ENCODE results near the gene CCN6. TPM values are rescaled to one million over a fixed set of nuclear protein-coding genes. Genes with fewer than 3 reads are reported as not detected.
"Not testable (repeated sequence)": the region's sequence is repeated elsewhere in the genome, so short reads cannot be mapped to it uniquely, and the experiment has no call there.

The CCN6 gene
- total RNA-seq, 2 experiments from 2014 or later, result 0.70 TPM; not detected in 1

DNA sequence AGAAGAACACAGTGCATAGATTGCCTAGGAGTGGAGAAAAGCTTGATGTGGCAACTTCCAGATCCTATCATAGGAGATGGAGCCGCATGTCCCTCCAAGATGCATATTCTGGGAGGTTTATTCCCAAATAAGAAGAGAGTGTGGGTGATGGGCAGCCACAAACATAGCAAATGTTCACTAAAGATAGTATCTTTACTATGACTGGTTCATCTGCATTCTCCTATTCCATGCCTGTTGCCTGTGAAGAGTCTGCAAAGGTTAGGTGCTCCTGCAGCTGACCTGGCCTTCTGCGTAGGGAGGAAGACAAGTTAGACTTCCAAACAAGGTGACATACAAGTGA lies 14.5 kb upstream of the CCN6 start:
- POLR2A ChIA-PET, result no interaction called here
- H3K9me3 Mint-ChIP-seq, result no peaks in the 10 kb centered on the region
- CTCF ChIA-PET, result interaction anchor here (1.9 to 13.5 kb wide), 4 partner anchors 11 to 330 kb away, joined by 8 to 193 read pairs (median 36); partner anchors contain the start of gene FYN
- no peak overlapping the region for H3K4me3 Mint-ChIP-seq
- no peaks in the 10 kb centered on the region for H3K36me3 Mint-ChIP-seq
- intact Hi-C loops (cut with micrococcal nuclease), result no loop called here
- H3K4me1 Mint-ChIP-seq (ENCODE audit: low read depth), result peaks cover 59% of the 10 kb centered on the region
- H3K27me3 Mint-ChIP-seq, result no peaks in the 10 kb centered on the region
- no peak overlapping the region for H3K27ac Mint-ChIP-seq
- DNase-seq, result no peak

DNA sequence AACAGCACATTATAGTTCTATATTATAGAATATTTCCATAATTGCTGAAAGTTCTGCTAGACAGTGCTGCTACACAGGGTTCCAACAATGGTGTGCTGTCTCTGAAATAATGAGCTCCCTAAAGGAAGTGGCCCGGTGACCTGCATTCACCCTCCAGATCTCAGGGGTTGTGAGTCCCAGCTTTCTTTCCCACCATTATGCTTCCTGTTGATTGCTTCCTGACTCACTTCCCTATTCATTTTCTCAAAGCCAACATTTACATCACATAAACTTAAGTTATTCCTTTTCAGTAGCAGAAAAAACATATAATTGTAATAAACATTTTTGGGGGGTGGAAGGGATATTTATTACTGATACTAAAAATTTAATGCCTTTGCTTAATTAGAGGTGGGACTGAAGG lies 12.9 kb upstream of the CCN6 start:
- Mint-ChIP-seq H3K36me3 (no peaks in the 10 kb centered on the region), H3K27me3 (no peaks in the 10 kb centered on the region), H3K27ac (no peak overlapping the region), H3K4me1 (ENCODE audit: low read depth) (peaks cover 51% of the 10 kb centered on the region), H3K4me3 (no peak overlapping the region), H3K9me3 (no peaks in the 10 kb centered on the region)
- POLR2A ChIA-PET, result no interaction called here
- CTCF ChIA-PET, result interaction anchor here (1.0 to 13.5 kb wide), 8 partner anchors 10 to 782 kb away, joined by 3 to 193 read pairs (median 24); partner anchors contain the start of gene FYN
- DNase-seq, result no peak
- intact Hi-C loops (cut with micrococcal nuclease), result loop anchor here (5.0 kb wide), 2 partner anchors 634 to 1029 kb away; no protein-coding TSS in a partner anchor

DNA sequence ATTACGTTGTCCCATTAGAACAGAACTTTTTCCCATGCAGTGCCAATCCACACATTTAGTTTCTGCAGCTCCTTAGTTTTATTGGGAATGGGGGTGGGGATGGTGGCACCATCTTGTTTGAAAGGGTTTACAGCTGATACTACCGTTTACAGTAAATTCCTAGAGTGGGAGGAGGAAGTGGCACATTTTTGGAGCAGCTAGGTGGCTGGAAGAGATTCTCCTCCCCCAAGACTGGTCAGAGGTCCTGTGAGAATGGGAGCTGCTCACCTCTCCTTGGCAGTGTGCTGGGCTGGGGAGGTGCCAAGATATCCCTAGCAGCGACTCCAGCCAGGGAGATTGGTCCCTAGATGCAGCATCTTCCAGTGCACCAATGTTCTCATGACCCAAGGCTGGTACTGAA lies 12.4 kb upstream of the CCN6 start:
- Mint-ChIP-seq H3K27ac (peak overlapping the region; percentile 96), H3K4me3 (no peak overlapping the region), H3K36me3 (no peaks in the 10 kb centered on the region), H3K27me3 (no peaks in the 10 kb centered on the region), H3K4me1 (ENCODE audit: low read depth) (peaks cover 45% of the 10 kb centered on the region), H3K9me3 (no peaks in the 10 kb centered on the region)
- ChIA-PET POLR2A (interaction anchor here (2.3 kb wide), 1 partner anchor 25 kb away, joined by 13 read pairs; no protein-coding TSS in a partner anchor), CTCF (interaction anchor here (0.6 to 13.5 kb wide), 20 partner anchors 9 to 796 kb away, joined by 3 to 193 read pairs (median 7); partner anchors contain the start of genes CCN6, FYN and TRAF3IP2)
- DNase-seq, result no peak
- intact Hi-C loops (cut with micrococcal nuclease), result loop anchor here (5.0 kb wide), 2 partner anchors 634 to 1029 kb away; no protein-coding TSS in a partner anchor

DNA sequence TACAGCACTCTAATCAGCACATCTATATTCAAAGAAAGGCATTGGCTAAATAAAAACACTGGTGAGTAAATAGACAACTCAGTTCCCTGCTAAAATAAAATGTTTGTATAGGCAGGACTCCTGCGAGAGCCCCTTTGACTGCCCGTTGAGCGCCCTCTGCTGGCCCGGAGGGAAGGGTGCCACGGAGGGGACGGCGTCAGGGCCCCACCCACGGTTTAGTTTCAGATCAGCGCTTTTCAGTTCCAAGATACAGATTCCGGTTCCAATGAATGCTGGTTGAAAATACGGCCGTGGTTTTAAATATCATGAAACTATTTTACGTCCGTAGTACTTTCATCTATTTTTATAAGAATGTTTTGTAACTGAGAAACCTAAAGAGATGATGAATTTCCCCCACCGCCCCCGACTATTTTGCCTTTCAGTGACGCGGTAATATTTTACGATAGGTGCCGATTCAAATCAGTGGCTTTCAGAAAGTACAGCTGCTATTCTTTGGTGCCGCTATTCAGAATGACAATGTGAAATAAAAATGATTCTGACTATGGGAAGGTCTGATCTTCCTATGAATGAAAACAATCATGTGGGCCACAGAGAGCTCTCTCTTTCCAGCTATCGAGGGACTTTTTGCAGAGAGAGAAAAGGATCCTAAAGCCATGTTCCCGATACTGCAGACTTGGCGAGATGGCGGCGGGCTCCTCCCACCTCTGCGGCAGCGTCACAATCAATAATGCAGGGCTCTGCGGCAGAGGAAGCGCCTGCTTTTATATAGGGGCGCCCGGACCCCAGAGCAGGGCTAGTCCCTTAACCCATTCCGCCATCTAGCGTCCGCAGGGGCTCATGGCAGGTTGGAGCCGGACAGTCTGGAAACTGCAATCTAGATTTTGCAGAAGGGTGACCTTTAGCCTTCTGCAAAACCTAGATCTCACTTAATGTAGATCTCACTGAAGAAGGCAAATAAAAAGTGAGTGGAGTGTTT lies 10.6 kb upstream of the CCN6 start:
- no peaks in the 10 kb centered on the region for H3K9me3 Mint-ChIP-seq
- peak overlapping the region; percentile 84 for H3K4me3 Mint-ChIP-seq
- intact Hi-C loops (cut with micrococcal nuclease), result loop anchor here (1.0 to 5.0 kb wide), 16 partner anchors 15 to 1031 kb away; partner anchors contain the start of genes FAM229B, TRAF3IP2 and TUBE1
- peaks cover 41% of the 10 kb centered on the region for H3K4me1 Mint-ChIP-seq (ENCODE audit: low read depth)
- H3K27me3 Mint-ChIP-seq, result no peaks in the 10 kb centered on the region
- no peaks in the 10 kb centered on the region for H3K36me3 Mint-ChIP-seq
- H3K27ac Mint-ChIP-seq, result peak overlapping the region; percentile 96
- ChIA-PET CTCF (interaction anchor here (0.6 to 13.5 kb wide), 67 partner anchors 8 to 784 kb away, joined by 3 to 193 read pairs (median 4); partner anchors contain the start of genes CCN6, FAM229B, FYN and TRAF3IP2), POLR2A (interaction anchor here (0.7 to 2.3 kb wide), 7 partner anchors 27 to 1085 kb away, joined by 3 to 13 read pairs (median 3); partner anchors contain the start of gene GTF3C6)
- peak; percentile 94 for DNase-seq

DNA sequence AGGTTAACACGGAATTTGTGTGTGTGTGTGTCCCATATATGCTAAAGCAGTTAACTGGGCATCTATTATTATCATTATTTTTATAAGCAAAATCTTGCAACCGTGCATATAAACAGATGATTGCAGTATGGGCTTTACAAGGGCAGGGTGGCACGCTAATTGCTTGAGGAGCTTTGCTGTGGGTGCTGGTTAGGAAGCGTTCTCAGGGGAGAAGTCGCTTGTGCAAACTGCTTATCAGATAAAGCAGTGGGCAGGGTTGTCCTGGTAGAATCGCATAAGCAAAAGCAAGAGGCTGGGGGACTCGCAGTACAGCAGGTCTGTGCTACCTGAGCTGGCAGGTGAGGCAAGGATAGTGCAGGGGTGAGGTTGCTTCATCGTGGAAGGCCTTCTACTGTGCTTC lies 9.7 kb upstream of the CCN6 start:
- intact Hi-C loops (cut with micrococcal nuclease), result loop anchor here (5.0 kb wide), 2 partner anchors 637 to 1032 kb away; no protein-coding TSS in a partner anchor
- peak overlapping the region; percentile 84 for H3K4me3 Mint-ChIP-seq
- H3K9me3 Mint-ChIP-seq, result no peaks in the 10 kb centered on the region
- peak overlapping the region; percentile 96 for H3K27ac Mint-ChIP-seq
- no peak for DNase-seq
- CTCF ChIA-PET, result interaction anchor here (0.6 to 13.5 kb wide), 15 partner anchors 9 to 785 kb away, joined by 3 to 193 read pairs (median 6); partner anchors contain the start of genes FAM229B, TRAF3IP2 and TUBE1
- H3K36me3 Mint-ChIP-seq, result no peaks in the 10 kb centered on the region
- POLR2A ChIA-PET, result no interaction called here
- H3K4me1 Mint-ChIP-seq (ENCODE audit: low read depth), result peaks cover 43% of the 10 kb centered on the region
- H3K27me3 Mint-ChIP-seq, result no peaks in the 10 kb centered on the region

DNA sequence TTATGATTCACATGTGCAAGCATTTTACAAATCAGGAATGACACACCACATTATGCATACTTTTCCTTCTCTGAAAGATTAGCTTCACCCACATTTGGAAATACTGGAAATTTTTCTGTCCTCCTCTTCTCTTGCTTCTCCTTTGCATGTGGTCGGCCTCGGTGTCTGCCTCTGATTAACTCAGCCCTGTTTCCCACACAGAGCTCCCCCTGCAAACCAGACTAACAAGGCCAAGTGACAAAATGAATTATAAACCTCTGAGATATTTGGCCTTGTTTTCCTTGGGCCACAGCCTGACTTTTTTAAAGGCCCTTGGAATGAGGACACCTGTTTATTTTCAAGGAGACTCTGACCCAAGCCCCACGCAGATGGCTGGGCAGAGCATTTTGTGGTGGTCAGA lies 9.0 kb upstream of the CCN6 start:
- Mint-ChIP-seq H3K9me3 (no peaks in the 10 kb centered on the region), H3K4me3 (no peak overlapping the region), H3K36me3 (no peaks in the 10 kb centered on the region), H3K27me3 (no peaks in the 10 kb centered on the region), H3K27ac (no peak overlapping the region), H3K4me1 (ENCODE audit: low read depth) (peaks cover 39% of the 10 kb centered on the region)
- intact Hi-C loops (cut with micrococcal nuclease), result loop anchor here (5.0 kb wide), 2 partner anchors 638 to 1033 kb away; no protein-coding TSS in a partner anchor
- ChIA-PET POLR2A (no interaction called here), CTCF (interaction anchor here (0.6 to 13.5 kb wide), 12 partner anchors 9 to 786 kb away, joined by 3 to 193 read pairs (median 8); partner anchors contain the start of gene TRAF3IP2)
- no peak for DNase-seq

DNA sequence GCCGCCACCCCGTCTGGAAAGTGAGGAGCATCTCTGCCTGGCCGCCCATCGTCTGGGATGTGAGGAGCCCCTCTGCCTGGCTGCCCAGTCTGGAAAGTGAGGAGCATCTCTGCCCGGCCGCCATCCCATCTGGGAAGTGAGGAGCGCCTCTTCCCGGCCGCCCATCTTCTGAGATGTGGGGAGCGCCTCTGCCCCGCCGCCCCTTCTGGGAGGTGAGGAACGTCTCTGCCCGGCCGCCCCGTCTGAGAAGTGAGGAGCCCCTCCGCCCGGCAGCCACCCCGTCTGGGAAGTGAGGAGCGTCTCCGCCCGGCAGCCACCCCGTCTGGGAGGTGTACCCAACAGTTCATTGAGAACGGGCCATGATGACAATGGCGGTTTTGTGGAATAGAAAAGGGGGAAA lies 6.4 kb upstream of the CCN6 start:
- H3K27me3 Mint-ChIP-seq; CTCF ChIA-PET; intact Hi-C loops (cut with micrococcal nuclease); POLR2A ChIA-PET; H3K36me3 Mint-ChIP-seq; DNase-seq; H3K27ac Mint-ChIP-seq; H3K4me3 Mint-ChIP-seq; H3K9me3 Mint-ChIP-seq: not testable (repeated sequence)
- peaks cover 20% of the 10 kb centered on the region for H3K4me1 Mint-ChIP-seq (ENCODE audit: low read depth)

DNA sequence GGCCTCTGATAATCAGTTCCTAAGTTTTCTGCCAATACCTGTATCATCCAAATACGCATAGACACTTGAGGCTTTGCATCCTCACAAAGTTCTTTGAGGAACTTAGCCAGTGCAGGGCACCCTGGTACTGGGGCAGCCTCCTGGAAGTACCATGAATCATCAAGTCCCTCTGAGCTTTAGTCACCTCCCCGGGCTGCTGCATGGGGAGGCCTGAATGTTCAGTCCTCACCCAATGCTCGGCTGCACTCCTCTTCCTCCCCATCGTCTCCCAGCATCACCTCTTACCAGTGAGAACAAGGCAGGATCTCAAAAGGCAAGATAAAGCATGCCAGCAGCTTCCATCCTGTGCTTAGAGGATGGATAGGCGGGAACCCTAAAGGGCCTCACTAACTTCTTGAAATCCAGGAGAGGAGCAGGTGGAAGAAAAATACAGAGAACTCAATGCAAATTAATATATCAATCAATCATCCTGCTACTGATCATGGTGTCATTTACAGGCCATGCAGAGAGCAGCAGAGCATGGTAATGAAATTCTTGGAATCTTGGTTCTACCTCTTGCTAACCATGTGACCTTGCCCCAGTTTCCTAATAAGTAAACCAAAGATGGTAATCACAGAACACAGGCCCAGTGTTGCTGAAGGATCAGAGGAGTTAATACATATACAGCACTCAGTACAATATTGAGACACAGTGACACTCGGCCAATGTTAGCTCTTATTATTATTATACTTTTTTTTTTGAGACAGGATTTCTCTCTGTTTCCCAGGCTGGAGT lies 4.7 kb upstream of the CCN6 start:
- intact Hi-C loops (cut with micrococcal nuclease), result no loop called here
- Mint-ChIP-seq H3K4me1 (ENCODE audit: low read depth) (peaks cover 11% of the 10 kb centered on the region), H3K27me3 (no peaks in the 10 kb centered on the region), H3K9me3 (no peaks in the 10 kb centered on the region), H3K4me3 (no peak overlapping the region), H3K27ac (no peak overlapping the region), H3K36me3 (no peaks in the 10 kb centered on the region)
- ChIA-PET CTCF (interaction anchor here (0.7 to 2.2 kb wide), 5 partner anchors 37 to 356 kb away, joined by 3 to 12 read pairs (median 3); partner anchors contain the start of genes FAM229B and TUBE1), POLR2A (interaction anchor here (1.2 kb wide), 2 partner anchors 13 to 37 kb away, joined by 3 read pairs; no protein-coding TSS in a partner anchor)
- no peak for DNase-seq

DNA sequence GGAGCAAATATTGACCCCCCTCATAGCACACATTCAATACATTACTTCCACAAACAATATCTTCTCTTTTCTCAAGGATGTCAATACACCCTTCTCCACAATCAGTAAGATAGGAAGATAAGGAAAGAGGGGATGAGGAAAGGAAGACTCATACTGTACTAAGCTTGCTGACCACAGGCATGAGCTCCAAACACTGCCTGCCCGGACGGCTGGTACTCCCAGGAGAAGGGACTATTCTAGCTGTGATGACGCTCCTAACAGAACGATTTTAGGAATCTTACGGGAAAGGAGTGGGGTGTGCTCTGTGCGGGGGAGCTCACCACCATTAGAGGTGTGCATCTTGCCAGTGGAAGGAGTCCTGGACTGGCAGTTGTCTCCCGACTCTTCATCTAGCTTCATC lies 3.9 kb upstream of the CCN6 start:
- H3K27me3 Mint-ChIP-seq, result no peaks in the 10 kb centered on the region
- POLR2A ChIA-PET, result interaction anchor here (1.2 kb wide), 1 partner anchor 12 kb away, joined by 3 read pairs; no protein-coding TSS in a partner anchor

DNA sequence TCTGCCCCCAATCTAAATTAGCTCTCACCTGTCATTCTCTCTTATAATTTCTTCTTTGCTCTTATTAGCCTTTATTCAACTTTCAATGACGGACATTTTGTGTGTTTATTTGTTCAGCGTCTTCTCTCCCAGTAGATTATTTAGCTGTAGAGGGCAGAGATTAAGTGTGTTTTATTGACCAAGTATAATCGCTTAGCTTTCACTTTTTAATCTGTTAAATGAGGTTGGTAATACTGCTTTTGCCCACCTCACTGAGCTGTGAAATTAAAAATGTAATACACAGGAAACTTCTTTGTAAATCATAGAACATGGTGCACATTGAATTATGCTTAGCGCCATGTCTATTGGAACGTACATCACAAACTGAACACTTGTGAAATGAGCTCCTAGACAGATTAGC lies 3.5 kb upstream of the CCN6 start:
- intact Hi-C loops (cut with micrococcal nuclease), result no loop called here
- H3K27ac Mint-ChIP-seq, result no peak overlapping the region

More for the DNA sequence above, 3.9 kb upstream of the CCN6 start:
- intact Hi-C loops (cut with micrococcal nuclease), result no loop called here
- CTCF ChIA-PET, result interaction anchor here (0.7 to 2.2 kb wide), 6 partner anchors 11 to 444 kb away, joined by 3 to 12 read pairs (median 3); partner anchors contain the start of genes FAM229B, TRAF3IP2 and TUBE1
- peaks cover 3% of the 10 kb centered on the region for H3K4me1 Mint-ChIP-seq (ENCODE audit: low read depth)
- no peak overlapping the region for H3K27ac Mint-ChIP-seq
- H3K4me3 Mint-ChIP-seq, result no peak overlapping the region
- no peaks in the 10 kb centered on the region for H3K9me3 Mint-ChIP-seq
- H3K36me3 Mint-ChIP-seq, result no peaks in the 10 kb centered on the region
- no peak for DNase-seq

DNA sequence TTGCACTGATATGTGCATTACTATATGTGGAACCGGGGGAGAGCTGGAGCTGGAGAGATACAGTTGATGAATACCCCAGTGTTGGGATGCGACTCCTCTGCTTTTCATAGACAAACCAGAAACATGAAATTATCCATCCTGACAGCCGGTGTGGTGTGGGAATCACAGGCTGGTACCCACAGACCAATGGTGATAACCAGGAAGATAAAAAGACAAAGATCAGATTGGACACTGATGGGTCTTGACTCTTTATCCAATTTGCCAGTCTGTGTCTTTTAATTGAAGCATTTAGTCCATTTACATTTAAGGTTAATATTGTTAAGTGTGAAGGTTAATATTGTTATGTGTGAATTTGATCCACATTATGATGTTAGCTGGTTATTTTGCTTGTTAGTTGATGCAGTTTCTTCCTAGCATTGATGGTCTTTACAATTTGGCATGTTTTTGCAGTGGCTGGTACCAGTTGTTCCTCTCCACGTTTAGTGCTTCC lies 2.6 kb upstream of the CCN6 start:
- DNase-seq; H3K4me3 Mint-ChIP-seq; H3K27me3 Mint-ChIP-seq; POLR2A ChIA-PET; H3K36me3 Mint-ChIP-seq; H3K27ac Mint-ChIP-seq; H3K9me3 Mint-ChIP-seq; intact Hi-C loops (cut with micrococcal nuclease); H3K4me1 Mint-ChIP-seq (ENCODE audit: low read depth): not testable (repeated sequence)
- CTCF ChIA-PET, result interaction anchor here (0.8 to 2.2 kb wide), 4 partner anchors 10 to 112 kb away, joined by 3 to 12 read pairs (median 6); partner anchors contain the start of genes FAM229B and TUBE1

More for the DNA sequence above, 3.5 kb upstream of the CCN6 start:
- no peak for DNase-seq
- Mint-ChIP-seq H3K36me3 (no peaks in the 10 kb centered on the region), H3K4me1 (ENCODE audit: low read depth) (peaks cover 3% of the 10 kb centered on the region), H3K27me3 (no peaks in the 10 kb centered on the region), H3K4me3 (no peak overlapping the region), H3K9me3 (no peaks in the 10 kb centered on the region)
- CTCF ChIA-PET, result interaction anchor here (0.8 to 2.2 kb wide), 6 partner anchors 10 to 445 kb away, joined by 3 to 12 read pairs (median 4); partner anchors contain the start of genes FAM229B, TRAF3IP2 and TUBE1
- POLR2A ChIA-PET, result interaction anchor here (1.2 kb wide), 1 partner anchor 12 kb away, joined by 3 read pairs; no protein-coding TSS in a partner anchor
